NB4 (cell line): Measurements from ENCODE around the gene PAGE4.

ENCODE experiments used
- CTCF ChIP-seq: IDR thresholded peaks from one replicate; pipeline ENCODE4 v1.5.1; 2012; ENCODE audit warnings: low read depth, low read length
- MYC ChIP-seq: IDR thresholded peaks from 2 replicates; pipeline ENCODE4 v1.6.1; 2011; ENCODE audit warnings: low read depth, low read length

GRCh38 chrX:49856819-49857218 is 27.7 kb downstream of the PAGE4 start:
- TF ChIP-seq MYC (no peak), CTCF (no peak)
